ENCODE data around the gene CERS6.

GRCh38 chr2:168731002-168731401 lies 274.9 kb downstream of the CERS6 start:
- TF ChIP-seq, protein P1, sequence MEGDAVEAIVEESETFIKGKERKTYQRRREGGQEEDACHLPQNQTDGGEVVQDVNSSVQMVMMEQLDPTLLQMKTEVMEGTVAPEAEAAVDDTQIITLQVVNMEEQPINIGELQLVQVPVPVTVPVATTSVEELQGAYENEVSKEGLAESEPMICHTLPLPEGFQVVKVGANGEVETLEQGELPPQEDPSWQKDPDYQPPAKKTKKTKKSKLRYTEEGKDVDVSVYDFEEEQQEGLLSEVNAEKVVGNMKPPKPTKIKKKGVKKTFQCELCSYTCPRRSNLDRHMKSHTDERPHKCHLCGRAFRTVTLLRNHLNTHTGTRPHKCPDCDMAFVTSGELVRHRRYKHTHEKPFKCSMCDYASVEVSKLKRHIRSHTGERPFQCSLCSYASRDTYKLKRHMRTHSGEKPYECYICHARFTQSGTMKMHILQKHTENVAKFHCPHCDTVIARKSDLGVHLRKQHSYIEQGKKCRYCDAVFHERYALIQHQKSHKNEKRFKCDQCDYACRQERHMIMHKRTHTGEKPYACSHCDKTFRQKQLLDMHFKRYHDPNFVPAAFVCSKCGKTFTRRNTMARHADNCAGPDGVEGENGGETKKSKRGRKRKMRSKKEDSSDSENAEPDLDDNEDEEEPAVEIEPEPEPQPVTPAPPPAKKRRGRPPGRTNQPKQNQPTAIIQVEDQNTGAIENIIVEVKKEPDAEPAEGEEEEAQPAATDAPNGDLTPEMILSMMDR (optimal IDR thresholded peaks at IDR 0.05 in 1 of 3, IDR thresholded peaks at IDR 0.05 in 1 of 3, conservative IDR thresholded peaks at IDR 0.05 in 1 of 3; ENCODE audit: extremely low read depth in 1 of 3, insufficient read depth in 2 of 3, low read length in 3 of 3), result no peak
- TF ChIP-seq EZH2 (IDR thresholded peaks at IDR 0.05; ENCODE audit: low read length), result no peak
